H9 (cell line): ENCODE results near the gene CFAP299. TPM values are rescaled to one million over a fixed set of nuclear protein-coding genes. Genes with fewer than 3 reads are reported as not detected.

ENCODE experiments used
- DNase-seq: peaks from one replicate; pipeline ENCODE4 v3.0.0-alpha.2; 2017
- H2AFZ ChIP-seq: one replicate; pipeline ENCODE4 v1.6.1; 2013; ENCODE audit warnings: mild to moderate bottlenecking, low read length, control low read depth, moderate library complexity
- H2AK5ac ChIP-seq: 2 replicates; pipeline ENCODE4 v1.6.1; 2013; ENCODE audit warnings: low read length, control low read depth, mixed read lengths; ENCODE audit not compliant: insufficient read length
- H2BK120ac ChIP-seq: one replicate; pipeline ENCODE4 v1.6.1; 2013; ENCODE audit warnings: low read depth, mild to moderate bottlenecking, low read length, control low read depth, inconsistent platforms; ENCODE audit not compliant: poor library complexity, severe bottlenecking
- H2BK12ac ChIP-seq: 2 replicates; pipeline ENCODE4 v1.6.1; 2013; ENCODE audit warnings: low read length, control low read depth, mixed read lengths, low read depth; ENCODE audit not compliant: insufficient read length
- H2BK15ac ChIP-seq: 2 replicates; pipeline ENCODE4 v1.6.1; 2013; ENCODE audit warnings: low read depth, low read length, control low read depth
- H2BK20ac ChIP-seq: one replicate; pipeline ENCODE4 v1.6.1; 2013; ENCODE audit warnings: low read depth, mild to moderate bottlenecking, low read length, control low read depth, inconsistent platforms; ENCODE audit not compliant: poor library complexity, severe bottlenecking
- H2BK5ac ChIP-seq: 2 replicates; pipeline ENCODE4 v1.6.1; 2013; ENCODE audit warnings: low read length, control low read depth, mixed read lengths; ENCODE audit not compliant: insufficient read length
- H3K14ac ChIP-seq: 2 replicates; pipeline ENCODE4 v1.6.1; 2013; ENCODE audit warnings: low read length, control low read depth; ENCODE audit not compliant: insufficient read depth
- H3K18ac ChIP-seq: 2 replicates; pipeline ENCODE4 v1.6.1; 2013; ENCODE audit warnings: low read depth, mild to moderate bottlenecking, mixed read lengths, low read length, control low read depth; ENCODE audit not compliant: insufficient read length
- H3K23ac ChIP-seq: 2 replicates; pipeline ENCODE4 v1.6.1; 2013; ENCODE audit warnings: low read length, control low read depth, mixed read lengths, low read depth; ENCODE audit not compliant: insufficient read length
- H3K23me2 ChIP-seq: 2 replicates; pipeline ENCODE4 v1.6.1; 2013; ENCODE audit warnings: low read depth, mild to moderate bottlenecking, mixed read lengths, low read length, control low read depth; ENCODE audit not compliant: insufficient read length, poor library complexity, severe bottlenecking
- H3K27ac ChIP-seq: 2 replicates; pipeline ENCODE4 v1.5.1; 2013; ENCODE audit warnings: low read length, control low read depth, mixed read lengths, low read depth; ENCODE audit not compliant: insufficient read length
- H3K27me3 ChIP-seq: 2 replicates; pipeline ENCODE4 v1.6.1; 2013; ENCODE audit warnings: low read length, control low read depth, inconsistent platforms; ENCODE audit not compliant: insufficient read depth
- H3K4ac ChIP-seq: 2 replicates; pipeline ENCODE4 v1.6.1; 2013; ENCODE audit warnings: low read depth, mild to moderate bottlenecking, control low read depth, inconsistent platforms, low read length, moderate library complexity
- H3K4me1 ChIP-seq: 2 replicates; pipeline ENCODE4 v1.6.1; 2013; ENCODE audit warnings: low read length, control low read depth, inconsistent platforms; ENCODE audit not compliant: insufficient read depth
- H3K4me2 ChIP-seq: 2 replicates; pipeline ENCODE4 v1.6.1; 2013; ENCODE audit warnings: low read length, control low read depth, mixed read lengths; ENCODE audit not compliant: insufficient read length, insufficient read depth
- H3K56ac ChIP-seq: 2 replicates; pipeline ENCODE4 v1.6.1; 2013; ENCODE audit warnings: low read depth, mild to moderate bottlenecking, mixed read lengths, low read length, control low read depth; ENCODE audit not compliant: insufficient read length
- H3K79me1 ChIP-seq: 2 replicates; pipeline ENCODE4 v1.6.1; 2013; ENCODE audit warnings: low read depth, mild to moderate bottlenecking, moderate library complexity, low read length, control low read depth, inconsistent platforms; ENCODE audit not compliant: insufficient read depth, poor library complexity, severe bottlenecking
- H3K79me2 ChIP-seq: 2 replicates; pipeline ENCODE4 v1.6.1; 2013; ENCODE audit warnings: low read length, control low read depth, inconsistent platforms; ENCODE audit not compliant: insufficient read depth
- H3K9ac ChIP-seq: 2 replicates; pipeline ENCODE4 v1.6.1; 2013; ENCODE audit warnings: low read length, control low read depth, mixed read lengths; ENCODE audit not compliant: insufficient read length; ENCODE audit errors: extremely low read depth
- H3K9me3 ChIP-seq: one replicate; pipeline ENCODE4 v1.6.1; 2013; ENCODE audit warnings: low read depth, low read length, inconsistent platforms; ENCODE audit not compliant: control insufficient read depth
- H3T11ph ChIP-seq: one replicate; pipeline ENCODE4 v1.6.1; 2013; ENCODE audit warnings: mild to moderate bottlenecking, low read length, control low read depth, inconsistent platforms
- H4K20me1 ChIP-seq: one replicate; pipeline ENCODE4 v1.6.1; 2013; ENCODE audit not compliant: control insufficient read depth, insufficient read length, insufficient read depth
- H4K5ac ChIP-seq: 2 replicates; pipeline ENCODE4 v1.6.1; 2013; ENCODE audit warnings: low read depth, mild to moderate bottlenecking, mixed read lengths, low read length, control low read depth; ENCODE audit not compliant: insufficient read length
- H4K8ac ChIP-seq: replicated peaks from 2 replicates; pipeline ENCODE4 v1.6.1; 2013; ENCODE audit warnings: low read length, control low read depth, mixed read lengths, low read depth; ENCODE audit not compliant: insufficient read length
- H4K91ac ChIP-seq: 2 replicates; pipeline ENCODE4 v1.6.1; 2013; ENCODE audit warnings: low read depth, mild to moderate bottlenecking, moderate library complexity, mixed read lengths, low read length, control low read depth; ENCODE audit not compliant: insufficient read length
- H3K27ac Mint-ChIP-seq, 3 experiments: 2 replicates in 2 of 3; 3 replicates in 1 of 3; pipeline ENCODE4 v1.8.0; 2020 to 2021; ENCODE audit warnings: mixed read lengths in 3 of 3, mild to moderate bottlenecking in 1 of 3, moderate library complexity in 1 of 3
- H3K27me3 Mint-ChIP-seq: 2 replicates; pipeline ENCODE4 v1.8.0; 2021; ENCODE audit warnings: low read depth, mild to moderate bottlenecking, moderate library complexity, mixed read lengths
- H3K36me3 Mint-ChIP-seq, 3 experiments: 2 replicates in 2 of 3; 3 replicates in 1 of 3; pipeline ENCODE4 v1.8.0; 2020 to 2021; ENCODE audit warnings: low read depth in 3 of 3, mixed read lengths in 3 of 3; ENCODE audit not compliant: insufficient read depth in 1 of 3
- H3K4me1 Mint-ChIP-seq, 2 experiments: 2 replicates each; pipeline ENCODE4 v1.8.0; 2020; ENCODE audit warnings: mixed read lengths in 2 of 2
- H3K4me3 Mint-ChIP-seq, 2 experiments: 2 replicates in 1 of 2; 3 replicates in 1 of 2; pipeline ENCODE4 v1.8.0; 2020 to 2021; ENCODE audit warnings: mild to moderate bottlenecking in 2 of 2, mixed read lengths in 2 of 2, moderate library complexity in 1 of 2
- H3K9me3 Mint-ChIP-seq, 2 experiments: 2 replicates in 1 of 2; 3 replicates in 1 of 2; pipeline ENCODE4 v1.8.0; 2020; ENCODE audit warnings: mild to moderate bottlenecking in 2 of 2, mixed read lengths in 2 of 2, moderate library complexity in 1 of 2
- total RNA-seq: library from RNA; stranded (reverse); gene quantifications from 2 replicates; pipeline ENCODE4 v1.2.1, GENCODE V29; 2021
- TF ChIP-seq, protein P1 (sequence below): fragments of 200-600 bp; sonication (generic); conservative IDR thresholded peaks from 3 replicates; pipeline ENCODE4 v1.8.0; 2021; ENCODE audit warnings: antibody characterized with exemption, mild to moderate bottlenecking

Gene CFAP299
- total RNA-seq, 1 experiment from 2014 or later: not detected

DNA sequence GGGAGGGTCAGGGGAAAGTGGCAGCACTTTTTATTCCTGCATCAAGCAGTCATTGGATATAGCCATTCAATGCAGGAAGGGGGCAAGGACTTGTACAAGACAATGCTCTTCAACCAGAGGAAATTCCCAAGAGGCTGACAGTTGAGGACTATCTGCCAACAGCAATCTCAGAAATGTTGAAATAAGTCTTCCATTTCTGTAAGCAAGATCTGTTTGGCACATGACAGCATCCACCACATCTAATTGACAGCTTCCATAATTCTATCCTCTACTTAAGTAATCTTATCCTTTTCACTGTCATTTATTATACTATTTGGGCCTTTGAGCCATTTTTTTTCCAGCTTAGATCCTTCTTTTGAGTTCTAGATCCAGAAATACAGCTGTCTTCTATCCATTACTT lies 110.7 kb downstream of the CFAP299 start:
- Histone ChIP-seq H3K9ac (no peak overlapping the region), H3K27ac (no peak overlapping the region), H3K23me2 (no peaks in the 10 kb centered on the region), H3K56ac (no peak overlapping the region), H2BK5ac (no peak overlapping the region), H3K79me1 (no peaks in the 10 kb centered on the region), H2BK15ac (no peak overlapping the region), H2BK120ac (no peak overlapping the region), H3K23ac (no peak overlapping the region), H3K14ac (no peak overlapping the region), H4K20me1 (no peaks in the 10 kb centered on the region), H3K79me2 (no peaks in the 10 kb centered on the region), H3K18ac (no peak overlapping the region), H3K4ac (no peak overlapping the region), H2BK20ac (no peak overlapping the region), H3K9me3 (no peaks in the 10 kb centered on the region), H3K4me2 (no peak overlapping the region), H4K8ac (no peak overlapping the region), H4K5ac (no peak overlapping the region), H4K91ac (no peak overlapping the region), H3T11ph (no peak overlapping the region), H2AK5ac (no peak overlapping the region), H3K4me1 (no peaks in the 10 kb centered on the region), H2AFZ (no peak overlapping the region), H2BK12ac (no peak overlapping the region), H3K27me3 (no peaks in the 10 kb centered on the region)
- Mint-ChIP-seq H3K4me1 (peaks cover 3% of the 10 kb centered on the region in 2 experiments; a peak in 1 of 4 replicates), H3K4me3 (no peak overlapping the region), H3K36me3 (peaks cover 2 to 9% (median 7%) of the 10 kb centered on the region in 3 experiments; a peak in 6 of 7 replicates), H3K27ac (no peak overlapping the region), H3K27me3 (no peaks in the 10 kb centered on the region; the same call in 1 of the 2 replicates), H3K9me3 (peaks cover 18 to 19% of the 10 kb centered on the region in 2 experiments)
- DNase-seq: no peak
- TF ChIP-seq, protein P1, sequence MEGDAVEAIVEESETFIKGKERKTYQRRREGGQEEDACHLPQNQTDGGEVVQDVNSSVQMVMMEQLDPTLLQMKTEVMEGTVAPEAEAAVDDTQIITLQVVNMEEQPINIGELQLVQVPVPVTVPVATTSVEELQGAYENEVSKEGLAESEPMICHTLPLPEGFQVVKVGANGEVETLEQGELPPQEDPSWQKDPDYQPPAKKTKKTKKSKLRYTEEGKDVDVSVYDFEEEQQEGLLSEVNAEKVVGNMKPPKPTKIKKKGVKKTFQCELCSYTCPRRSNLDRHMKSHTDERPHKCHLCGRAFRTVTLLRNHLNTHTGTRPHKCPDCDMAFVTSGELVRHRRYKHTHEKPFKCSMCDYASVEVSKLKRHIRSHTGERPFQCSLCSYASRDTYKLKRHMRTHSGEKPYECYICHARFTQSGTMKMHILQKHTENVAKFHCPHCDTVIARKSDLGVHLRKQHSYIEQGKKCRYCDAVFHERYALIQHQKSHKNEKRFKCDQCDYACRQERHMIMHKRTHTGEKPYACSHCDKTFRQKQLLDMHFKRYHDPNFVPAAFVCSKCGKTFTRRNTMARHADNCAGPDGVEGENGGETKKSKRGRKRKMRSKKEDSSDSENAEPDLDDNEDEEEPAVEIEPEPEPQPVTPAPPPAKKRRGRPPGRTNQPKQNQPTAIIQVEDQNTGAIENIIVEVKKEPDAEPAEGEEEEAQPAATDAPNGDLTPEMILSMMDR: no peak
